HUES6 (cell line): ENCODE results near the gene DOK1.
"Not testable (repeated sequence)": the region's sequence is repeated elsewhere in the genome, so short reads cannot be mapped to it uniquely, and the experiment has no call there.

Experiments used
- H3K27ac ChIP-seq: 2 replicates; pipeline ENCODE4 v1.7.0; 2013; ENCODE audit warnings: low read depth, mild to moderate bottlenecking, low read length, inconsistent platforms
- H3K27me3 ChIP-seq: 2 replicates; pipeline ENCODE4 v1.6.1; 2013; ENCODE audit warnings: low read length; ENCODE audit not compliant: control insufficient read depth, insufficient read depth
- H3K36me3 ChIP-seq: 2 replicates; pipeline ENCODE4 v1.6.1; 2013; ENCODE audit warnings: low read length; ENCODE audit not compliant: control insufficient read depth, insufficient read depth
- H3K4me1 ChIP-seq: 2 replicates; pipeline ENCODE4 v1.6.1; 2013; ENCODE audit warnings: low read length; ENCODE audit not compliant: control insufficient read depth, insufficient read depth
- H3K4me3 ChIP-seq: 2 replicates; pipeline ENCODE4 v1.5.1; 2013; ENCODE audit warnings: low read depth, low read length
- H3K9ac ChIP-seq: one replicate; pipeline ENCODE4 v1.6.1; 2013; ENCODE audit warnings: mild to moderate bottlenecking, low read length
- H3K9me3 ChIP-seq: 2 replicates; pipeline ENCODE4 v1.6.1; 2013; ENCODE audit warnings: low read depth, low read length; ENCODE audit not compliant: control insufficient read depth, insufficient read depth

The DOK1 gene

GRCh38 chr2:74560591-74560990, 6.1 kb downstream of the DOK1 start:
- Histone ChIP-seq H3K27me3 (peaks cover 52% of the 10 kb centered on the region), H3K9ac (no peak overlapping the region), H3K4me3 (no peak overlapping the region), H3K36me3 (peaks cover 5% of the 10 kb centered on the region; the same call in 1 of the 2 replicates), H3K27ac (no peak overlapping the region), H3K9me3 (no peaks in the 10 kb centered on the region), H3K4me1 (peaks cover 14% of the 10 kb centered on the region)

DNA sequence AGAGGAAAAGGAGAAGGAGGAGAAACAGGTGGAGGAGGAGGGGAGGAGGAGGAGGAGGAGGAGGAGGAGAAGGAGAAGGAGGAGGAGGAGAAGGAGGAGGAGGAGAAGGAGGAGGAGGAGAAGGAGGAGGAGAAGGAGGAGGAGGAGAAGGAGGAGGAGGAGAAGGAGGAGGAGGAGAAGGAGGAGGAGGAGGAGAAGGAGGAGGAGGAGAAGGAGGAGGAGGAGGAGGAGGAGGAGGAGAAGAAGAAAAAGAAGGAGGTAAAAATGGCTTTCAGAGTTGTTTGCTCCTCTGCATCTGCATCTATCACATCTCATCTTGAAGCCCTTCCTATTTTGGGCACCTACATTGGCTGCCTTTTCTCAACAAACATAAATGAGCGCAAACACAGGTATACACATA, 6.5 kb downstream of the DOK1 start:
- peaks cover 50% of the 10 kb centered on the region for H3K27me3 ChIP-seq
- not testable (repeated sequence) for H3K9me3 ChIP-seq, H3K4me3 ChIP-seq, H3K4me1 ChIP-seq, H3K27ac ChIP-seq, H3K9ac ChIP-seq, H3K36me3 ChIP-seq

- Histone ChIP-seq H3K9me3 (no peaks in the 10 kb centered on the region), H3K4me1 (peaks cover 9% of the 10 kb centered on the region), H3K9ac (no peak overlapping the region), H3K4me3 (no peak overlapping the region), H3K27ac (no peak overlapping the region), H3K27me3 (peaks cover 42% of the 10 kb centered on the region), H3K36me3 (no peaks in the 10 kb centered on the region)
Measured at GRCh38 chr2:74562126-74562775, 7.7 kb downstream of the DOK1 start.

DNA sequence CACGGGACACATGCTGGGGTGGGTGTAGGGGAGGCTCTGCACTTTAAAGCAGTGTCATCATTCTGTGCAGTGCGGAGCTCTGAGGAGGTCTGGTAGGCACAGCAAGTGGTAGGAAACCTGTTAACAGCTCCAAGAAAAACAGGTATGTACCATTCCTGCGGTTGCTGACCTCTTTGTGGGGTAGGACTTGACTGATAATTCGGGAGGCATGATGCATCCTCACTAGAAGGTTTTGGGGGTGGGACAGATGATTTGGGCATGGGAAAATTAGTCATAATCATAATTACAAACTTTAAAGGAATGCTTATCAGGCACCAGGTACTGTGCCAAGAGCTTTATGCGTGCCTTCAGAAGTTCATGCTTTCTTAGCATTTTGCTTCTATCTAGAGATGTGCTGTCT, 9.7 kb downstream of the DOK1 start:
- H3K27me3 ChIP-seq = peaks cover 41% of the 10 kb centered on the region
- H3K9me3 ChIP-seq = no peaks in the 10 kb centered on the region
- peaks cover 9% of the 10 kb centered on the region for H3K4me1 ChIP-seq
- H3K4me3 ChIP-seq = no peak overlapping the region
- no peaks in the 10 kb centered on the region for H3K36me3 ChIP-seq
- no peak overlapping the region for H3K9ac ChIP-seq
- H3K27ac ChIP-seq = no peak overlapping the region

- no peak overlapping the region for H3K4me3 ChIP-seq
- no peaks in the 10 kb centered on the region for H3K4me1 ChIP-seq
Measured at GRCh38 chr2:74566076-74566753, 11.7 kb downstream of the DOK1 start.

GRCh38 chr2:74566754-74567085, 12.2 kb downstream of the DOK1 start:
- no peaks in the 10 kb centered on the region for H3K4me1 ChIP-seq

More at GRCh38 chr2:74566076-74566753, 11.7 kb downstream of the DOK1 start:
- H3K9ac ChIP-seq = no peak overlapping the region
- peaks cover 23% of the 10 kb centered on the region for H3K27me3 ChIP-seq
- no peaks in the 10 kb centered on the region for H3K36me3 ChIP-seq
- no peaks in the 10 kb centered on the region for H3K9me3 ChIP-seq
- H3K27ac ChIP-seq = no peak overlapping the region

DNA sequence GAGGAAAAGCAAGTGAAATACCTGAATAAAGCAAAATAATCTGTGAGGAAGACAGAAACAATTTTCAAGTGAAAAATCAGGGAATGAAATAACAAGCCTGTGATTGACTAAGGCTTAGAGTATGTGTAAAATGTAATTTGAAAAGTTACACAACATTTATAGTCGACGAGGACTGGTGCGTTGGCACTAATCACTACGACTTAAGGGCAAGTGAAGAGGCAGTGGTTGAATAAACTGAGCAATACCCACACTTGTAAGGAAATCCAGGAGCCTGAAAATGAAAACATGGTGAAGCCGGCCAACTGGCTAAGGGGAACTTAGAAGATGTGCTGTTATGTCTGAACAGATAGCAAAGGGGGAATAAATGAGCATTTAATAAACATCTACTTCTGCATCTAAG, 13.4 kb downstream of the DOK1 start:
- no peaks in the 10 kb centered on the region for H3K4me1 ChIP-seq
- H3K36me3 ChIP-seq = no peaks in the 10 kb centered on the region
- no peak overlapping the region for H3K27ac ChIP-seq
- H3K27me3 ChIP-seq = peaks cover 12% of the 10 kb centered on the region; the same call in 1 of the 2 replicates
- no peaks in the 10 kb centered on the region for H3K9me3 ChIP-seq
- H3K9ac ChIP-seq = no peak overlapping the region
- H3K4me3 ChIP-seq = no peak overlapping the region

More at GRCh38 chr2:74566754-74567085, 12.2 kb downstream of the DOK1 start:
- Histone ChIP-seq H3K27ac (no peak overlapping the region), H3K9me3 (no peaks in the 10 kb centered on the region), H3K36me3 (no peaks in the 10 kb centered on the region), H3K9ac (no peak overlapping the region), H3K27me3 (peaks cover 18% of the 10 kb centered on the region), H3K4me3 (no peak overlapping the region)

GRCh38 chr2:74569686-74570085, 15.2 kb downstream of the DOK1 start:
- Histone ChIP-seq H3K4me3 (no peak overlapping the region), H3K9ac (no peak overlapping the region), H3K9me3 (no peaks in the 10 kb centered on the region), H3K27me3 (peaks cover 9% of the 10 kb centered on the region; the same call in 1 of the 2 replicates), H3K36me3 (no peaks in the 10 kb centered on the region), H3K27ac (no peak overlapping the region), H3K4me1 (no peaks in the 10 kb centered on the region)

DNA sequence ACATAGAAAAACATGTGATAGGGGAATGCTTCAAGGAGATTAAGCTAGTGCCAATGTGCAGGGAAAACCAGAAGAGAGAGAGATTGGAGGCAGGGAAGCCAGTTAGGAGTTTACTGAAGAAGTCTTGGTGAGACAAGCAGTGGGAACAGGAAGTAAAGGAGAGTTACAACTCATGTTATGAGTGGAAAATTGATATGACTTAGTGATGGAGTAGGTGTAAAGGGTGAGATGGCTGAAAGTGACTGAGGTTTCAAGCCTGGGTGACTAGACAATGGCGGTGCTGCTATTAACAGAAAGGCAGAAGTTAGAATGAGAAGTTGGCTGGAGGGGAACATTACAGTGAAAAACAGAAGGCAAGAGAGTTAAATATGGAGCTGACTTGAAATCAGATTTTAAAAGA, 16.5 kb downstream of the DOK1 start:
- peaks cover 6% of the 10 kb centered on the region; the same call in 1 of the 2 replicates for H3K27me3 ChIP-seq
- H3K4me1 ChIP-seq = no peaks in the 10 kb centered on the region
- no peak overlapping the region for H3K9ac ChIP-seq
- H3K36me3 ChIP-seq = no peaks in the 10 kb centered on the region
- H3K27ac ChIP-seq = no peak overlapping the region
- H3K4me3 ChIP-seq = no peak overlapping the region
- no peaks in the 10 kb centered on the region for H3K9me3 ChIP-seq

GRCh38 chr2:74572178-74572925, 17.8 kb downstream of the DOK1 start:
- no peak overlapping the region for H3K27ac ChIP-seq
- no peak overlapping the region for H3K9ac ChIP-seq
- no peaks in the 10 kb centered on the region for H3K9me3 ChIP-seq
- no peaks in the 10 kb centered on the region for H3K36me3 ChIP-seq
- H3K4me1 ChIP-seq = no peaks in the 10 kb centered on the region
- no peak overlapping the region for H3K4me3 ChIP-seq
- peaks cover 3% of the 10 kb centered on the region; the same call in 1 of the 2 replicates for H3K27me3 ChIP-seq
